ENCODE data around the gene CLTA.

The CLTA gene

GRCh38 chr9:36190388-36191289 is at the start of gene CLTA:
TSS of gene CLTA (plus strand) at chr9:36190921. CDS start at chr9:36191057, 136 bp downstream.
- DNase-seq (ENCODE audit: low read depth in 2 of 2), result peak; percentile 79 to 87

GRCh38 chr9:36141288-36141687 is 49.4 kb upstream of the CLTA start:
- no peak for DNase-seq (ENCODE audit: low read depth in 2 of 2)

GRCh38 chr9:36141761-36142160 is 49.0 kb upstream of the CLTA start:
- DNase-seq (ENCODE audit: low read depth in 2 of 2), result no peak

DNA sequence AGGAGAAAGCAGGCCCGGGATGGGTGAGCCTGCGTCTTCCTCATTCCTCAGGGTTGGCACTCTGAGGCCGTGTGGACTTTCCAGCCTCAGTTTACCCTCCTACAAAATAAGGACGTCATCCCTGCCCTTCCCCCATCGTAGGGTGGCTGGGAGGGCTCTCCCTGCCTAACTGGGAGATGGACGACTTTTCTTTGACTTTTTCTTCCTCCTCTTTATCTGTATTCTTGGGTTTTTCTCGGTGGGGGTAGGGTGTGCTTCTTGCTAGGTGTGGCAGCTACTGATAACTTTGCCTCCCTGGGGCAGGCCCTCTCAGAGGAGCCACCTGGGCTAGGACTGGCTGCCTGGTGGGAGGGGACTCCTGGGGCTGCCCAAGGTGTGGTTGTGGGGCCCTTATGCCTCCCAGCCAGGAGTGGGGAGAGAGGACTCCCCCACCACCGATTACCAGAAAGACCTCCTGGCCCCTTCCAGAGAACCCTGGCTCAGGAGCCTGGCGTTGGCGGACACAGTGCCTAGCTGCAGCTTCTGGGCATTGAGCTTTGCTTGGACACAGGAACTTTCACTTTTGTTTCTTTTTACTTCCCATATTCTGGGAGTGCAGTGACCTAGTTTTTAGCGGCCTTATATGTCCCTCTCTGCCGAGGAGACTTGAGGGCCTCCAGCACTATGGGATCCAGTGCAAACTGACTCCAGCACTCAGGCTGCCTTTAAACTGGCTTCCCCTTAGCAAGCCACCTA is 48.0 kb upstream of the CLTA start:
- DNase-seq (ENCODE audit: low read depth in 2 of 2), result no peak

DNA sequence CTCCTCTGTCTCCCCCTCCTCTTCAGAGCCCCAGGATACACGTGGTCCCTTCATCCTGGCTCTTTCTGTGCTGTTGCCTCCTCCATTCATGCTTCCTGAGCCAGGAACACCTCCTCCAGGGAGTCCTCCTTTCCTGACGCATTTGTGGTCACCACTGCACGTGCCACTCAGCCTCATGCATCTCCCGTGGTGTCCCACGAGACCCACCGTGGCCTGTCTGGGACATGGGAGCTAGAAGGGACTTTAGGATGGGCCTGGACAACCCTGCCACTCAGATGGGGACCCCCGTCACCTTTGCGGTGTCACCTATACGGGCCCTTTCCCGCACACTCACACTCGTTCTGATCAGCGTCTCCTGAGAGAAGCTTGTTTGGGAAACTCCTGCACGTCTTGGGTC is 47.5 kb upstream of the CLTA start:
- DNase-seq (ENCODE audit: low read depth in 2 of 2), result no peak

DNA sequence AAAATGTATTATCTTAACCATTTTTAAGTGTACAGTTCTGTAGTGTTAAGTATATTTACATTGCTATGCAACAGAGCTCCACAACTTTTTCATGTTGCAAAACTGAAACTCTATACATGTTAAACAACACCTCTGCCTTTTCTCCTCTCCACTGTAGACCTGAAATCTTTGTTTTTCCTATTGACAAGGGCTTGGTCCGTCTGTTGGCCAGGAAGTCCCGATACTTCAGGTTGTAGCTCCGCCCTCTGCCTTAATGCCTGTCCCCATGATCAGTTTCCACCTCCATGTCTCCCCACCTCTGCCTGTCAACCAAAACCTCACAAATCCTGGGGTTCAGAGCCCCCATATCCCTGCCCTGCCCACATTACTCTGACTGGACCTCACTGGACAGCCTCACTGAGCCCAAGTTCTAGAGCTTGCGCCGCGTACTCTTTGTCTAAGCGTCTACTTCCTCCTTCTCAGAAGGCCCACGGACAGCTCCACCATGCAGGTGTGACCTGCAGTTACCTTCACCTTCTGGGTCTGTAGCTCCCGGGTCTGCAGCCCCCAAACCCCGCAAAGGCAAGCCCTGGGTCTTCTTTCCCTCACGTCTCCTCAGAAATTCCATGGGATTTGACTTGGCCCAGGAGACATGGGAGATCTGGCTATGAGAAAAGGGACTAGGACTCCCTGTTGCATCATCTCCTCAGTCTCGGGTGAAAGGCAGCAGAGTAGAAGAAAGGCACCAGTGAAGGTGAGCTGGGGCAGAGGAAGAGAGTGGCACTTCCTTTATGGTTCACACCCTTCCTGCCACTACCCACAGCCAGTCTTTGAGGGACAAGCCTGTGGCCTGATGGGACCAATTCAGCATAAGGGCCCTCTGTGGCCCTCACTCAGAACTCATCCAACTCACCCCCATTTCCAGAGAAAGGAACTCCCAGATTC is 46.1 kb upstream of the CLTA start:
- no peak for DNase-seq (ENCODE audit: low read depth in 2 of 2)

DNA sequence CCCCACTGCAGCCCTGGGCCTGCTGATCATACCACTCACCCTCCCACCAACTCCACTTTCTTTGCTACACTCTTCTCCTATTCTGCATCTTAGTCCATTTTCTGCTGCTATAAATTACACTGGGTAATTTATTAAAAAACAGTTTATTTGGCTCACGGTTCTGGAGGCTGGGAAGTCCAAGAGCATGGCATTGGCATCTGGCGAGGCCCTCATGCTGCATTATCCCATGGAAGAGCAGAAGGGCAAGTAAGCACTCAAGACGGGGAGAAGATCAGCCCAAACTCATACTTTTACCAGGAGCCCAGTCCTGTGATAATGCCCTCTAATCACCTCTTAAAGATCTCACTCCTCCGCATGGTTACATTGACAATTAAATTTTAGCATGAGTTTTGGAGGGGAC is 44.8 kb upstream of the CLTA start:
- DNase-seq (ENCODE audit: low read depth in 2 of 2), result no peak

DNA sequence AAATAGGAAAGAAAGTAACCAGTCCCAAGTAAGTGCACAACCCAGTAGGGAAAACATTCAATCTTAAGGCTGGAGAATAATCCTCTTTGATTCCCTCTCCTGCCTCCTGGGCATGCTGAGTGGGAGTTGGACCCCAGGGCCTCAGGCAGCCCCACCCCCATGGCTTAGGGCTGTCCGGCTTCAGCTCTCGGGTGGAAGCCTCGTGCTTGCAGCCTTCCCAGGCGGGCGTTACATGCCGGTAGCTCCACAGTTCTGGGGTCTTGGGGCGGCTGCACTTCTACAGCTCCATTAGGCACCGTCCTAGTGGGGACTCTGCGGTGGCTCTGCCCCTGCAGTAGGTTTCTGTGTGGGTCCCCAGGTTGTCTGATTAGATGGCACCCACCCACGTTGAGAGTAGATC is 44.1 kb upstream of the CLTA start:
- DNase-seq (ENCODE audit: low read depth in 2 of 2), result no peak

DNA sequence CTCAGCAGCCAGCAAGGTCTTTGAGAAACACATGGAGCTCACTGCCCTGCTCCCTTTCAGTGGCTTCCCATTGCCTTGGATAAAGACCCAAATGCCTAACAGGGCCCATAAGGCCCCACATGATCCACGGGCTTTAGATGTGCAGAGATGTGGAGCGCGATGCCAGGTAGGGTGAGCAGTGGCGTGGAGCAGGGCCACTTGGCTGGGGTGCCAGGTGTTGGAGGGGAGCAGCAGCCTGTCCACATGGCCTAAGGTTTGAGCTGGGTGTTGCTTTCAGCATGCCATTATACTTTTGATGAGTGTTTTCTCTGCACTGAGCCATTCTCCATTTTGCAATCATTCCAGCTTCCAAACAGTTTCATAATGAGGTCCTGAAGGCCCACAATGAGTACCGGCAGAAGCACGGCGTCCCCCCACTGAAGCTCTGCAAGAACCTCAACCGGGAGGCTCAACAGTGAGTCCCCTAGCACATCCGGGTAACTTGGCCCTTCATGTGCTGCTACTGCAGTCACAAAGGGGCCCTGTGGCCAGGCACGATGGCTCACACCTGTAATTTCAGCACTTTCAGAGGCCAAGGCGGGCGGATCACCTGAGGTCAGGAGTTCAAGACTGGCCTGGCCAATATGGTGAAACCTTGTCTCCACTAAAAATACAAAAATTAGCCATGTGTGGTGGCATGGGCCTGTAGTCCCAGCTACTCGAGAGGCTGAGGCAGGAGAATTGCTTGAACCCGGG is 43.1 kb upstream of the CLTA start:
- no peak for DNase-seq (ENCODE audit: low read depth in 2 of 2)

DNA sequence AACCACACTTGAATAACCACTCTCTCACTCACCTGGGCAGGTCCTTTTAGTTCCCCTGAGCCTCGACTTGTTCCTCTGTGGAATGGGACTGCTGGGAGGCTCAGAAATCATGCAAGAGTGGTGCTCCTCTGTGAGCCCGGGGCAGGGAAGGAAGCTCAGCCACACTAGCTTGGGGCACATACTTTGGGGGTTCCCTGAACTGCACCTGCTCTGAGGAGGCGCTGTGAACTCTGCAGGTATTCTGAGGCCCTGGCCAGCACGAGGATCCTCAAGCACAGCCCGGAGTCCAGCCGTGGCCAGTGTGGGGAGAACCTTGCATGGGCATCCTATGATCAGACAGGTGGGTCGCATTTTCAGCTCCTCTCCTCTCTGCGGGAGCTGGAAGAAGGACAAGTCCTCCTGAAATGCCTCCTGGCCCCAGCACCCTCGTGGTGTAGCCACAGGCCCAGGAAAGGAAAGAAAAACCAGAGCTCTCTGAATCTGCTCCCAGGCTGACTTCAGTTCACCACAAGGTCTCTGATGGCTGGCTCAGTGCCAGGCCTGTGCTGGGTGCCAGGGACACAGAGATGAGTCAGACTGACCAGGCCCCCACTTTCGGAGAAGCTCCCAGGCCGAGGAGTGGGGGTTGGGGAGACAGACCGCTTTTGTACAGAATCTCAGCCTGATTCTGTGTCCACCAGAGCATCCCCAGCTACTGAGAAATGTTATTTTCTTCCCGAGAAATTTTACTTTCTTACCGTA is 42.2 kb upstream of the CLTA start:
- DNase-seq (ENCODE audit: low read depth in 2 of 2), result peak; percentile 65 to 66

- DNase-seq (ENCODE audit: low read depth in 2 of 2), result no peak
Observed at GRCh38 chr9:36149197-36149596, 41.5 kb upstream of the CLTA start.

- no peak for DNase-seq (ENCODE audit: low read depth in 2 of 2)
Observed at GRCh38 chr9:36150574-36151315, 40.0 kb upstream of the CLTA start.

DNA sequence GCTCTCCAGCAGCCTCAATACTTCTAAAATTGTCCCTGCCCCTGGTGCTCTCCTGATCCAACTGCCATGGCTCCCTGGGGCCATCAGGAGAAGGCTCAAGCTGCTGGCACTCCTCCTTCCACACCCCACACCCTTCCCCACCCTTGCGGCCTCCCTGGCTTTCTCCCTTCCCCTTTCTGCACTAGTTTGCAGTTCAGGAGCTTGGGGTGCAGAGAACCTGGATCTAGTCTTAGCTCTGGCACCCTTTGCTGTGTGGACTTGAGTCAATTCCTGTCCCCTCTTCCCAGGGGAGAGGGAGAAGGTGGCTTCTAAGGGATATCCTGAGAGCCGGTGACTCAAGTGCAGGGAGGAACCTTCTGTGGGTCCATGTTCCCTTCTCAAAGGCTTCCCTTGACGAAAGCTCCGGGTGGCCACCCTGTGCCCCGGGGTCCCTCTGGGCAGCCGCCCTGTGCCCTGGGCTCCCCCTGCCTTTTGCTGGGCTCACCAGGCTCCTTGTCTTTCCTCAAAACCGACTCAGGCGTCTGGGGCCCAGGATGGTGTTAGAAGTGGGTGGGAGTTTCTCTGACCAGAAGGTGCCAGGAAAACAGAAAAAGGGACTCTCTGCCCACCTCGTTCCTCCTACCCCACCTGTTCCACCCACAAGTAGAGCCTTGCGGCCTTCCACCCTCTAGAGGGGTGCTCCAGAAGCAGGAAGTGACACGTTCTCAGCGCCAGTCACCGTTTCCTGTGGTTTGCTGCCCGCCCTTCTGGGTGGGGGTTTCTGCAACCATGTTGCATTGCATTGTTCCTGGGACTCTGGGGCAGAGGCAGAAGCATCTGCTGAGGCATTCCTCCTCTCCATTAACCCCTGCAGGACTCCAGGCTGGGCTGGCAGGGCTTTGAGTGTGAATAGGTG is 39.2 kb upstream of the CLTA start:
- peak; percentile 80 to 85 for DNase-seq (ENCODE audit: low read depth in 2 of 2)

DNA sequence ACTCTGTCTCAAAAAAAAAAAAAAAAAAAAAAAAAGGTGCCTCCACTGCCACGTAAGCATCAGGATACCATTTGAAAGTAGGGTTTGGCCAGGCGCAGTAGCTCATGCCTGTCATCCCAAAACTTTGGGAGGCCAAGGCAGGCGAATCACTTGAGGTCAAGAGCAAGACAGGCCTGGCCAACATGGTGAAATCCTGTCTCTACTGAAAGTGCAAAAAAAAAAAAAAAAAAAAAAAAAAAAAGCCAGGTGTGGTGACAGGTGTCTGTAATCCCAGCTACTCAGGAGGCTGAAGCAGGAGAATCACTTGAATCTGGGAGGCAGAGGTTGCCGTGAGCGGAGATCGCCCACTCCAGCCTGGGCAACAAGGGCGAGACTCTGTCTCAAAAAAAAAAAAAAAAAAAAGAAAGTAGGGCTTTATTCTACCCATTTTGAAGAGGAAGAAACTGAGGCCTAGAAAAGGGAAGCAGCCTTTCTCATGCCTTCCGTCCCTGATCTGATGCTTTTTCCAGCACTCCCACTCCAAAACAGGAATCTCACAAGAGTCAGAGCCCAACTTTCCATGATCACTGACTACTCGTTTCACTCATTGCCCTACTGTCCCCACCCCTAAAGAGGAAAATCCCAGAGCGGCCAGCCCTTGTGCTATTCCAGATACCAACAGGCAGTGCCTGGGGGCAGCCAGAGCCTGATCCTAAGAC is 37.8 kb upstream of the CLTA start:
- no peak for DNase-seq (ENCODE audit: low read depth in 2 of 2)

- DNase-seq (ENCODE audit: low read depth in 2 of 2), result no peak
Observed at GRCh38 chr9:36153746-36154145, 37.0 kb upstream of the CLTA start.

GRCh38 chr9:36154331-36154952 is 36.3 kb upstream of the CLTA start:
- no peak for DNase-seq (ENCODE audit: low read depth in 2 of 2)

GRCh38 chr9:36156116-36156515 is 34.6 kb upstream of the CLTA start:
- DNase-seq (ENCODE audit: low read depth in 2 of 2), result no peak

- no peak for DNase-seq (ENCODE audit: low read depth in 2 of 2)
Observed at GRCh38 chr9:36158122-36158521, 32.6 kb upstream of the CLTA start.

Data from stimulated activated CD8-positive, alpha-beta memory T cell treated with anti-CD3 and anti-CD28 coated beads, Interleukin-2, amount 100 ng/mL, for 1 hour (primary cell).